SK-N-SH (cell line): ENCODE measurements around the gene CIROP. TPM values are rescaled to one million over a fixed set of nuclear protein-coding genes. Genes with fewer than 3 reads are reported as not detected.

ENCODE experiments used
- CTCF ChIA-PET: fragments of 300-600, 350-600 bp; formaldehyde crosslinking; extraction: SDS; loops from one replicate; lab custom pipeline; 2021; lab: Yijun Ruan, JAX
- POLR2A ChIA-PET: fragments of 350-600 bp; sonication (Branson Sonifier 250); formaldehyde crosslinking; extraction: SDS; loops from one replicate; lab custom pipeline; 2020; ENCODE audit warnings: antibody characterized with exemption, inconsistent platforms; lab: Yijun Ruan, JAX
- DNase-seq: peaks from one replicate; pipeline ENCODE4 v3.0.0; 2012
- H2AFZ ChIP-seq: fragments of 200-600 bp; sonication (generic); 2 replicates; pipeline ENCODE4 v1.8.1; 2016; ENCODE audit warnings: antibody characterized with exemption, mild to moderate bottlenecking, low read depth
- H3F3A ChIP-seq: fragments of 200-600 bp; sonication (generic); replicated peaks from 2 replicates; pipeline ENCODE3; 2016; ENCODE audit warnings: antibody characterized with exemption, mild to moderate bottlenecking; ENCODE audit not compliant: insufficient read depth
- H3K27ac ChIP-seq, 2 experiments: fragments of 200-500 bp in 1 of 2; fragments of 200-600 bp in 1 of 2; sonication (Bioruptor generic) in 1 of 2; sonication (generic), shearing (Covaris generic) in 1 of 2; 2 replicates each; pipeline versions ENCODE4 v1.5.1 to v1.6.1; 2014 to 2016; ENCODE audit warnings: low read depth in 2 of 2, inconsistent platforms in 1 of 2, low read length in 1 of 2, mild to moderate bottlenecking in 1 of 2, mixed read lengths in 1 of 2
- H3K27me3 ChIP-seq: fragments of 200-600 bp; sonication (generic), shearing (Covaris generic); 2 replicates; pipeline ENCODE4 v1.6.1; 2016; ENCODE audit warnings: mixed run types; ENCODE audit not compliant: insufficient read depth
- H3K36me3 ChIP-seq, 2 experiments: fragments of 200-500 bp in 1 of 2; fragments of 200-600 bp in 1 of 2; sonication (Bioruptor generic) in 1 of 2; sonication (generic) in 1 of 2; replicated peaks in 1 of 2; 2 replicates each; pipeline versions ENCODE3 to v1.5.1; 2014 to 2016; ENCODE audit warnings: low read length in 1 of 2, mild to moderate bottlenecking in 1 of 2; ENCODE audit not compliant: insufficient read depth in 2 of 2, control insufficient read depth in 1 of 2
- H3K4me1 ChIP-seq, 2 experiments: fragments of 200-500 bp in 1 of 2; fragments of 200-600 bp in 1 of 2; sonication (Bioruptor generic) in 1 of 2; sonication (generic), shearing (Covaris generic) in 1 of 2; 2 replicates each; pipeline versions ENCODE4 v1.5.1 to v1.6.1; 2014 to 2016; ENCODE audit warnings: low read depth in 1 of 2, low read length in 1 of 2, mixed run types in 1 of 2; ENCODE audit not compliant: insufficient read depth in 2 of 2, control insufficient read depth in 1 of 2
- H3K4me2 ChIP-seq: fragments of 200-600 bp; sonication (generic), shearing (Covaris generic); 2 replicates; pipeline ENCODE4 v1.6.1; 2017; ENCODE audit warnings: mixed run types
- H3K4me3 ChIP-seq, 2 experiments: fragments of 200-500 bp in 1 of 2; fragments of 200-600 bp in 1 of 2; sonication (Bioruptor generic) in 1 of 2; sonication (generic), shearing (Covaris generic) in 1 of 2; 2 replicates each; pipeline versions ENCODE4 v1.5.1 to v1.8.1; 2014 to 2016; ENCODE audit warnings: low read depth in 2 of 2, inconsistent platforms in 1 of 2, low read length in 1 of 2, mild to moderate bottlenecking in 1 of 2, mixed read lengths in 1 of 2, moderate library complexity in 1 of 2
- H3K79me2 ChIP-seq: fragments of 200-600 bp; sonication (generic); 2 replicates; pipeline ENCODE4 v1.8.1; 2017; ENCODE audit warnings: mild to moderate bottlenecking; ENCODE audit not compliant: insufficient read depth
- H3K9ac ChIP-seq: fragments of 200-600 bp; sonication (generic); 2 replicates; pipeline ENCODE4 v1.6.1; 2017; ENCODE audit warnings: mixed run types
- H3K9me2 ChIP-seq: fragments of 200-600 bp; sonication (generic); 2 replicates; pipeline ENCODE4 v1.6.1; 2017; ENCODE audit warnings: mixed run types
- H3K9me3 ChIP-seq: fragments of 200-600 bp; sonication (generic); 2 replicates; pipeline ENCODE4 v1.6.1; 2017; ENCODE audit warnings: mixed run types, mild to moderate bottlenecking, moderate library complexity
- H4K20me1 ChIP-seq: fragments of 200-600 bp; sonication (generic); 2 replicates; pipeline ENCODE4 v1.6.1; 2017; ENCODE audit warnings: mild to moderate bottlenecking, mixed run types; ENCODE audit not compliant: insufficient read depth
- FOSL2 ChIP-seq: IDR thresholded peaks from 2 replicates; pipeline ENCODE4 v1.4.0; 2012; ENCODE audit warnings: low read depth, mild to moderate bottlenecking, moderate library complexity, borderline replicate concordance
- FOXM1 ChIP-seq: IDR thresholded peaks from 2 replicates; pipeline ENCODE4 v1.4.0; 2012; ENCODE audit warnings: low read depth, mild to moderate bottlenecking
- GABPA ChIP-seq: IDR thresholded peaks from 2 replicates; pipeline ENCODE4 v1.4.0; 2012; ENCODE audit warnings: low read depth, mild to moderate bottlenecking
- JUND ChIP-seq: IDR thresholded peaks from 2 replicates; pipeline ENCODE4 v1.4.0; 2012
- RAD21 ChIP-seq: IDR thresholded peaks from 2 replicates; pipeline ENCODE4 v1.6.1; 2012; ENCODE audit warnings: mild to moderate bottlenecking, low read length
- TEAD4 ChIP-seq: IDR thresholded peaks from 2 replicates; pipeline ENCODE4 v1.4.0; 2012; ENCODE audit warnings: mild to moderate bottlenecking, borderline replicate concordance; ENCODE audit not compliant: insufficient read depth
- YY1 ChIP-seq: IDR thresholded peaks from 2 replicates; pipeline ENCODE4 v1.4.0; 2012; ENCODE audit warnings: low read depth, mild to moderate bottlenecking
- WGBS: methylation state at CpG from one replicate; pipeline ENCODE4 v1.1.6; 2017; ENCODE audit warnings: low lambda C conversion rate; 5-methylcytosine and 5-hydroxymethylcytosine counted together
- polyA plus RNA-seq, 3 experiments: library from polyadenylated mRNA; depleted of rRNA; stranded (reverse); fragments of >200 nt; gene quantifications; 2 replicates each; pipeline ENCODE4 v1.2.3, GENCODE V29; 2012
- TF ChIP-seq, protein P1 (sequence below): IDR thresholded peaks from 2 replicates; pipeline ENCODE4 v1.4.0; 2012; ENCODE audit warnings: low read depth, borderline replicate concordance
- TF ChIP-seq, protein P2 (sequence below): IDR thresholded peaks from 2 replicates; pipeline ENCODE4 v1.6.1; 2012; ENCODE audit warnings: mild to moderate bottlenecking, low read depth, low read length, moderate library complexity
- TF ChIP-seq, protein P3 (sequence below): IDR thresholded peaks from 2 replicates; pipeline ENCODE4 v1.4.0; 2012; ENCODE audit warnings: low read depth, borderline replicate concordance

CIROP gene
- polyA plus RNA-seq, 1 of the 3 experiments (the other 2 are of a cell fraction), result not detected

DNA sequence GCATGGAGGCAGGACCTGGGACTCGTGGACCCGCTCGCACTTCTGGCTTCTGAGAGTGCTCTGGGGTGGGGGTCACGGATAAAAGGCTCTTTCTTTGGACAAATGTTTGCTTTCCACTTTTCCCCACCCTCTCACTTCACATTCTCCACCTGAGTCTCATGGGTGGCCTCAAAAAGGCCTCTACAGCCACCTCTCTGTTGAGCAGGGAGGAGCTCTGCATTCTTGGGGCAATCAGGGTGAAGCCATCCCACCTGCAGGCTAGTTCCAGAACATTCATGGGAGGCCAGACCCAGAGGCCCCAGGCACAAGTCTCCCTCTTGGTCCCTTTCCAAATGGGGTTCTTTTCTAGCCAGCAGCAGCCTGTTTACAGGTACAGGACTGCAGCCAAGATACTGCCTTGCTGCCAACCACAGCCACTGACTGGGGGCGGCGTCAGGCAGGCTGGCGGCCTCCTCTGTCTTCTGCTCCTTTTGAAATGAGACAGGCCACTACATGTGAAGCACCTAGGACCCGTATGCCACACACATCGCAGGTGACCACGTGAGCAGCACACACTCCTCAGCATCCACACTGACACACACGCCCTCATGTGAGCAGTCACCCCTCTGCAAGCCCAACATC, 32.5 kb upstream of the CIROP start:
- Histone ChIP-seq H3K9me3 (no peaks in the 10 kb centered on the region), H2AFZ (no peak overlapping the region), H3K9me2 (no peaks in the 10 kb centered on the region), H3K36me3 (no peaks in the 10 kb centered on the region), H3K27ac (no peak overlapping the region), H3K79me2 (no peaks in the 10 kb centered on the region), H4K20me1 (no peaks in the 10 kb centered on the region), H3K4me2 (no peak overlapping the region), H3F3A (no peaks in the 10 kb centered on the region), H3K9ac (no peak overlapping the region), H3K4me1 (no peaks in the 10 kb centered on the region; a peak in 1 of 4 replicates), H3K4me3 (no peak overlapping the region), H3K27me3 (no peaks in the 10 kb centered on the region; the same call in 1 of the 2 replicates)
- CTCF ChIA-PET, result interaction anchor here (0.9 to 2.2 kb wide), 4 partner anchors 16 to 40 kb away, joined by 3 to 11 read pairs (median 6); no protein-coding TSS in a partner anchor
- no peak for DNase-seq
- POLR2A ChIA-PET, result no interaction called here
- 58% methylated on average over 11 of the region's 11 CpGs for WGBS
- TF ChIP-seq JUND (no peak), TEAD4 (no peak), FOXM1 (no peak), YY1 (no peak), RAD21 (no peak), GABPA (no peak)

DNA sequence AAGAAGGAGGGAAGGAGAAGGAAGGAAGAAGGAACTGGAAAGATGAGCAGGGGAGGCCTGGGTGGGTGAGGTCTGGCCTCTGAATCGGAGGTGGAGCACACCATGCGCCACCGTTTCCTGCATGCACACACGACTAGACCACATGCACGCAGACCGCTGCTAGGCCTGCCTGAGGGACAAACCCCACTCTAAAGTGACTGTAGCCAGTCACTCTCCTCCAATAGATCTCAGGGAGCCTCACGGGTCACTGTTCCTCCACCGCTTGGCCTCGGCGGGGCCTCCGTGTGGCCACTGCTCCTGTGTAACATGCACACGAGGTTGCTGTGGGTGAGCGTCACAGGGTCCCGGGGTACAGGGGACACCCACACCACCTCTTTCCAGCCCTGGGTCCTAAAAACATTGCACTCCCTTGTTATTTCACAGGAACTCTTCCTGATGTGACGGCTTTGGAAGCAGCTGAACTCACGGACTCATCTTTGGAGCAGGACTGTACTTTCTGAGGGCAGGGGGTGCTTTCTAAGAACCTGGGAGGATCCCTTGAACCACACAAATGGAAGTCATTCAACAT, 31.9 kb upstream of the CIROP start:
- H2AFZ ChIP-seq, result no peak overlapping the region
- H3K9me3 ChIP-seq, result no peaks in the 10 kb centered on the region
- no peaks in the 10 kb centered on the region; the same call in 1 of the 2 replicates for H3K27me3 ChIP-seq
- no peaks in the 10 kb centered on the region for H3K79me2 ChIP-seq
- H3K27ac ChIP-seq, result no peak overlapping the region
- no peak overlapping the region for H3K4me3 ChIP-seq
- POLR2A ChIA-PET, result no interaction called here
- no peak overlapping the region for H3K4me2 ChIP-seq
- H3K4me1 ChIP-seq, result no peaks in the 10 kb centered on the region
- H3K36me3 ChIP-seq, result no peaks in the 10 kb centered on the region
- WGBS, result 86% methylated on average over 16 of the region's 16 CpGs
- TF ChIP-seq RAD21, result no peak
- TF ChIP-seq, protein P1, sequence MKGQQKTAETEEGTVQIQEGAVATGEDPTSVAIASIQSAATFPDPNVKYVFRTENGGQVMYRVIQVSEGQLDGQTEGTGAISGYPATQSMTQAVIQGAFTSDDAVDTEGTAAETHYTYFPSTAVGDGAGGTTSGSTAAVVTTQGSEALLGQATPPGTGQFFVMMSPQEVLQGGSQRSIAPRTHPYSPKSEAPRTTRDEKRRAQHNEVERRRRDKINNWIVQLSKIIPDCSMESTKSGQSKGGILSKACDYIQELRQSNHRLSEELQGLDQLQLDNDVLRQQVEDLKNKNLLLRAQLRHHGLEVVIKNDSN, result no peak
- TF ChIP-seq, protein P2, sequence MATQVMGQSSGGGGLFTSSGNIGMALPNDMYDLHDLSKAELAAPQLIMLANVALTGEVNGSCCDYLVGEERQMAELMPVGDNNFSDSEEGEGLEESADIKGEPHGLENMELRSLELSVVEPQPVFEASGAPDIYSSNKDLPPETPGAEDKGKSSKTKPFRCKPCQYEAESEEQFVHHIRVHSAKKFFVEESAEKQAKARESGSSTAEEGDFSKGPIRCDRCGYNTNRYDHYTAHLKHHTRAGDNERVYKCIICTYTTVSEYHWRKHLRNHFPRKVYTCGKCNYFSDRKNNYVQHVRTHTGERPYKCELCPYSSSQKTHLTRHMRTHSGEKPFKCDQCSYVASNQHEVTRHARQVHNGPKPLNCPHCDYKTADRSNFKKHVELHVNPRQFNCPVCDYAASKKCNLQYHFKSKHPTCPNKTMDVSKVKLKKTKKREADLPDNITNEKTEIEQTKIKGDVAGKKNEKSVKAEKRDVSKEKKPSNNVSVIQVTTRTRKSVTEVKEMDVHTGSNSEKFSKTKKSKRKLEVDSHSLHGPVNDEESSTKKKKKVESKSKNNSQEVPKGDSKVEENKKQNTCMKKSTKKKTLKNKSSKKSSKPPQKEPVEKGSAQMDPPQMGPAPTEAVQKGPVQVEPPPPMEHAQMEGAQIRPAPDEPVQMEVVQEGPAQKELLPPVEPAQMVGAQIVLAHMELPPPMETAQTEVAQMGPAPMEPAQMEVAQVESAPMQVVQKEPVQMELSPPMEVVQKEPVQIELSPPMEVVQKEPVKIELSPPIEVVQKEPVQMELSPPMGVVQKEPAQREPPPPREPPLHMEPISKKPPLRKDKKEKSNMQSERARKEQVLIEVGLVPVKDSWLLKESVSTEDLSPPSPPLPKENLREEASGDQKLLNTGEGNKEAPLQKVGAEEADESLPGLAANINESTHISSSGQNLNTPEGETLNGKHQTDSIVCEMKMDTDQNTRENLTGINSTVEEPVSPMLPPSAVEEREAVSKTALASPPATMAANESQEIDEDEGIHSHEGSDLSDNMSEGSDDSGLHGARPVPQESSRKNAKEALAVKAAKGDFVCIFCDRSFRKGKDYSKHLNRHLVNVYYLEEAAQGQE, result no peak
- no peak for TF ChIP-seq FOSL2
- TF ChIP-seq, protein P3, sequence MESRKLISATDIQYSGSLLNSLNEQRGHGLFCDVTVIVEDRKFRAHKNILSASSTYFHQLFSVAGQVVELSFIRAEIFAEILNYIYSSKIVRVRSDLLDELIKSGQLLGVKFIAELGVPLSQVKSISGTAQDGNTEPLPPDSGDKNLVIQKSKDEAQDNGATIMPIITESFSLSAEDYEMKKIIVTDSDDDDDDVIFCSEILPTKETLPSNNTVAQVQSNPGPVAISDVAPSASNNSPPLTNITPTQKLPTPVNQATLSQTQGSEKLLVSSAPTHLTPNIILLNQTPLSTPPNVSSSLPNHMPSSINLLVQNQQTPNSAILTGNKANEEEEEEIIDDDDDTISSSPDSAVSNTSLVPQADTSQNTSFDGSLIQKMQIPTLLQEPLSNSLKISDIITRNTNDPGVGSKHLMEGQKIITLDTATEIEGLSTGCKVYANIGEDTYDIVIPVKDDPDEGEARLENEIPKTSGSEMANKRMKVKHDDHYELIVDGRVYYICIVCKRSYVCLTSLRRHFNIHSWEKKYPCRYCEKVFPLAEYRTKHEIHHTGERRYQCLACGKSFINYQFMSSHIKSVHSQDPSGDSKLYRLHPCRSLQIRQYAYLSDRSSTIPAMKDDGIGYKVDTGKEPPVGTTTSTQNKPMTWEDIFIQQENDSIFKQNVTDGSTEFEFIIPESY, result no peak
- CTCF ChIA-PET, result interaction anchor here (0.9 to 3.0 kb wide), 4 partner anchors 9 to 50 kb away, joined by 3 to 14 read pairs (median 4); no protein-coding TSS in a partner anchor
- no peaks in the 10 kb centered on the region for H3K9me2 ChIP-seq
- no peaks in the 10 kb centered on the region for H4K20me1 ChIP-seq
- H3F3A ChIP-seq, result no peaks in the 10 kb centered on the region
- DNase-seq, result no peak
- H3K9ac ChIP-seq, result no peak overlapping the region
